ENCODE data around the gene GRK1.

- TF ChIP-seq EZH2 (IDR thresholded peaks at IDR 0.05; ENCODE audit: low read depth) (no peak), CTCF (conservative IDR thresholded peaks at IDR 0.05) (no peak)
Measured at GRCh38 chr13:113666329-113666670, 719 bp upstream of the GRK1 start.
